ENCODE data around the gene NEUROD1. TPM values are rescaled to one million over a fixed set of nuclear protein-coding genes. Genes with fewer than 3 reads are reported as not detected.

NEUROD1 gene
- total RNA-seq (2022; extraction: Qiagen RNA extraction; ENCODE audit: low read depth): not detected in 5 replicates

DNA sequence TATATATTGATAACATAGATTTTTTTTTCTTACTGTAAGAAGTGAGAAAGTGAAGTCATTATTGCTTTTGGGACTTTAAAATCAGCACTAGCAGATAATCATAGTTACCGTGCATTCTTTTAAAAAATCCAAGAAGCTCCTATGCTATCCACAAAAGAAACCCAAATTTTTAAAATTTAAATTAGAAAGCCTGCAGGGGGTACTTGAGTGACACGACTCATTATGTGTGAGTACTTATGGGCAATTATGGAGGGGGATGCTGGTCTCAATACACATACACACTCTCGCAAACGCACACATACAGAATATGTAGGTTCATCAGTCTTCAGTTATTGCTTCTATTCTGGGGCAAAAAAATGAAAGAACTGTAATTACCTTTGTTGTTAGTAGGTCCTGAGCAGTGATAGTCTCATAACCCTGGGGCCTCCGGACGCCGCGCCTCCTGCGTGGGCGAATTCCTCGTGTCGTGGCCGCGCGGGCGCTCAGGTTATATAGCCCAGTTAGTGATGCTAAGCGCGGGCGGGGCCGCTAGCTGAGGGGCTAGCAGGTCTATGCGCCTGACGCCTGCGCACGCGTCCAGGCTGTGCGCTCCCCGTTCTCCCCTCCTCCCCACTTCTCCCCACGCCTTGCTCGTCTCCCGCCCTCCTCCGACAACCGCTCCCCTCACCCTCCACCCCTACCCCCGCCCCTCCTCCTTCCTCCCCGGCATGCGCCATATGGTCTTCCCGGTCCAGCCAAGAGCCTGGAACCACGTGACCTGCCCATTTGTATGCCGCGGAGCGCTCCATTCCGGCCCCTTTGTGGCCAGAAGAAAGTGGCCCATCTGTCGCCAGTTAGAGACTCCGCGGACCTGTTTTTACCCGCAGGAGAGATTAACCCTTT is at the start of gene NEUROD1:
Gene NEUROD1 (minus strand): TSS at position 463 of the 882 bp plus-strand sequence. CDS start 1,657 bp downstream, outside the sequence.

DNA sequence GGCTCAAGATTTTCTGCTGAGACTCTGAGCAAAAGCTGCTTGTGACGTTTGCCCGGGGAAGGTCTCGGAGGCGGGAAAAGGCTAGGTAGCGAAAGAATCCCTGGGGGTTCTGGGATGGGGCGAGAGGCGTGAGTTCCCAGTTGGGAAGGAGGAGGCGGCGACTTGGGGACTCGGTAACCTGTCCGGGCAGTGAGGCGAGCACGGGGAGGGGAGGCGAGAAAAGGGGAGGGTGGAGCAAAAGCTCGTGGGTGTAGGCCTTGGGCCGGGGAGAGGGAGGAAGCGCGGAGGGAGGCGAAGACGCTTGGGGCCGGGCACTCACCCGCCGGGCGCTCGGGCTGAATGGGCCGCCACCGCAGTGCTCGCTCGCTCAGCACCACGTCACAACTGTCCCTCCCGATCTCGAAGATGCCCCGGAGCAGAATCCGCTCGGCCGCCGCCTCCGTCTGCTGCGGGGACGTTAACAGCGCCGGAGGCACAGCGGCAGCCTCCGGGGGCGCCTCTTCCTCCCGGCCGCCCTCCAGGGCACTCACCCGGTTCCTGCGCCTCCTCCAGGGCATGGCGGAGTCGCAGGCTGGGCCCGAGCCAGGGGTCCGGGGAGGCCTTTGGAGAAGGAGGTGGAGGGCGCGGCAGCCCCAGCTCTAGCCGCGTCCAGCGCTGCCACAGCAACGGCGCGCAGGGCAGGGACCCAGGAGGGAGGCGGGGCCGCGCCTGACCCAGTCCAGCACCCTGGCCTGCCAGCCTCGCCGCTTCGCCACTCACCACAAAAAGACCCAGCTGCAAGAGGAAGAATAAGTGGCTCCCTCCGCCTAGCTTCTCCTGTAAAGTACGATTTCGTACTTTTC is 23.6 kb downstream of the NEUROD1 start, which contains the start of gene CERKL:
Gene CERKL (minus strand): TSS at position 656 of the 842 bp plus-strand sequence. CDS start 99 bp downstream, at position 557.

Other genes with a start within 250 kb of the NEUROD1 start
- 1.2 to 2.6 TPM (median 1.7 TPM) in 5 replicates for gene ITGA4, start 223.1 kb downstream of the NEUROD1 start, total RNA-seq (2022; extraction: Qiagen RNA extraction; ENCODE audit: low read depth)
- gene CERKL, start 23.4 kb downstream of the NEUROD1 start, total RNA-seq (2022; extraction: Qiagen RNA extraction; ENCODE audit: low read depth): 0.13 to 0.51 TPM (median 0.23 TPM) in 5 replicates
- gene ITPRID2, start 211.2 kb upstream of the NEUROD1 start, total RNA-seq (2022; extraction: Qiagen RNA extraction; ENCODE audit: low read depth): 38.4 to 51.0 TPM (median 49.6 TPM) in 5 replicates